Islet of Langerhans (tissue), 1 donor: ENCODE measurements around the gene GNAT1.

Experiments
- FAIRE-seq: peaks from one replicate; lab custom pipeline; 2011; peaks lifted over from hg19 to GRCh38; lab: Jason Lieb, UNC

The GNAT1 gene

DNA sequence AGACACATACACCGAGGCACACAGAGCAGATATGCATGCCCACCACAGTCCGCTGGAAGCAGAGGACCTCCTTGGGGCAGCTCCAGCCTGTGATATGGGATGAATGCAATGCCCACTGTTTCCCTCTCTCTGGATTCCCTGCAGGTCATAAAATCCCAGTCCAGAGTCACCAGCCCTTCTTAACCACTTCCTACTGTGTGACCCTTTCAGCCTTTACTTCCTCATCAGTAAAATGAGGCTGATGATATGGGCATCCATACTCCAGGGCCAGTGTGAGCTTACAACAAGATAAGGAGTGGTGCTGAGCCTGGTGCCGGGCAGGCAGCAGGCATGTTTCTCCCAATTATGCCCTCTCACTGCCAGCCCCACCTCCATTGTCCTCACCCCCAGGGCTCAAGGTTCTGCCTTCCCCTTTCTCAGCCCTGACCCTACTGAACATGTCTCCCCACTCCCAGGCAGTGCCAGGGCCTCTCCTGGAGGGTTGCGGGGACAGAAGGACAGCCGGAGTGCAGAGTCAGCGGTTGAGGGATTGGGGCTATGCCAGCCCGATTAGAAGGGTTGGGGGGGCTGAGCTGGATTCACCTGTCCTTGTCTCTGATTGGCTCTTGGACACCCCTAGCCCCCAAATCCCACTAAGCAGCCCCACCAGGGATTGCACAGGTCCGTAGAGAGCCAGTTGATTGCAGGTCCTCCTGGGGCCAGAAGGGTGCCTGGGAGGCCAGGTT is at the start of gene GNAT1:
GNAT1 (plus strand) TSS at position 675 of the 725 bp plus-strand sequence. CDS start 116 bp downstream, outside the sequence.
- no peak for FAIRE-seq

GRCh38 chr3:50146316-50146901 is 45.0 kb upstream of the GNAT1 start:
- no peak for FAIRE-seq

GRCh38 chr3:50147016-50147415 is 44.4 kb upstream of the GNAT1 start:
- no peak for FAIRE-seq

GRCh38 chr3:50147447-50147846 is 44.0 kb upstream of the GNAT1 start:
- FAIRE-seq = no peak

- no peak for FAIRE-seq
Measured at GRCh38 chr3:50147861-50148260, 43.5 kb upstream of the GNAT1 start.

- no peak for FAIRE-seq
Measured at GRCh38 chr3:50150404-50150750, 41.0 kb upstream of the GNAT1 start.

DNA sequence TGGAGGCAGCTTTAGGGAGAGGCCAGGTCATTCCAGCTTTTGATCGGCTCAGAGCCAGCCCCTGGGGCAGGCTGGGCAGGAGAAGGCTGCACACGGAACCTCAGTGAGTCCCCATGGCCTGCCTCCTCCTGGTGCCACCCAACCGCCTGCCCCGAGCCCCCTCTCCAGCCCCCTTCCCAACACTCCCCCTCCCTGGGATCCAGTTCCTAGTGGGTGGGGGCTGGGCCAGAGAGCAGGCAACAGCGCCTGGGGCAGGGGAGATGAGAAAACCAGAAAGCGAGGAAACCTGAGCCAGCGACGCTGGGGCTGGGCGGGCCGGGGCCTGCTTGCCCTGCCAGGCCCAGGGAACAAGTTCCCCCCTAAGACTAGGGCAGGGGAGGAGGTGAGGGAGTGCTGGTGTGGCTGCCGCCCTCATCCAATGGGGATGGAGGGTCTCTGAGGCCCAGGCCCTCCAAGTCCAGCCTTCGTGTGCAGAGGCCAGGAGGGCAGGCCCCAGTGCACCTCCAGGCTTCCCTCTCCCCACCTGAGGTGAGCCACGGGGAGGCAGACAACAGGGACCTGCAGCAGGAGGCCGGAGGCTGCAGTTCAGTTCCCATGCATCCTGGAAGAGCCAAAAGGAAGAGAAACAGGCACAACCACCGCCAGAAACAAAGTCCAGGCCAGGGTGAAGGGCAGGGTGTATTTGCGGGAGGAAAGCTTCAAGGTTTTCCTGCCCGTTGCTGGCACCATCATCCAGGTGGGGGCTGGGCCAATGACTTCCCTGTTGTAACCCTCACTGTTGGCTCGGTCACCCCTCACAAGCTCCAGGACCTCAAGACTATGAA is 40.3 kb upstream of the GNAT1 start:
- FAIRE-seq = no peak

GRCh38 chr3:50151728-50152127 is 39.7 kb upstream of the GNAT1 start:
- FAIRE-seq = no peak

DNA sequence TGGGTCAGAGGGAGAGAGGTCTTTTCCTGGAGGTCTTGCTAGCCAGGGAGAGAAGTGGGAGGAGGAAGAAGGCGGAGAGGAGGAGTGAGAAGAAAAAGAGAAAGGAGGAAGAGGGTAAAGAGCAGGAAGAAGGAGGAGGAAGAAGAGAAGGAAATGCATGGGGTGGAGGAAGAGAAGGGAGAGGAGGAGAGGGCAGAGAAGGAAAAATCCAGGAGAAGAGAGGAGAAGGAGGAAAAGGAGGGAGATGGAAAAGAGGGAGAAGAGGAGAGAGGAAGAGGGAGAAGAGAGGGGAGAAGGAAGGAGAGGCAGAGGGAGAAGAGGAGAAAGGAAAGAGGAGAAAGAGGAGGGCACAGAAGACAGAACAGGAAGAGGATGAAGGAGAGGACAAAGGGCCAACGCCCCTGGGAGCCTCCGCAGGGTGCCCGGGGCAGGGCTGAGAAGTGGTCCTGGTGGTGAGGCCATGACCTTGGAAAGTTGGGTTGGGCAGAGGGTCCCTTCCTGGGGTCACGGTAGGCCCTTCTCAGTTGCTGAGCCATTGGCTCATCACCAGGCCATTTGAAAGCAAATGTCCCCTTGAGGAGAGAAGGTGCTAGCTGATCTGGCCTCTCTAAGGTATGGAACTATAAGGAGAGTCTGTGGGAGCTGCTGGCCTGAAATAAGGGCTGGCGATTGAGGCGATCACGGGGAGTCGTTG is 37.5 kb upstream of the GNAT1 start:
- FAIRE-seq = no peak

DNA sequence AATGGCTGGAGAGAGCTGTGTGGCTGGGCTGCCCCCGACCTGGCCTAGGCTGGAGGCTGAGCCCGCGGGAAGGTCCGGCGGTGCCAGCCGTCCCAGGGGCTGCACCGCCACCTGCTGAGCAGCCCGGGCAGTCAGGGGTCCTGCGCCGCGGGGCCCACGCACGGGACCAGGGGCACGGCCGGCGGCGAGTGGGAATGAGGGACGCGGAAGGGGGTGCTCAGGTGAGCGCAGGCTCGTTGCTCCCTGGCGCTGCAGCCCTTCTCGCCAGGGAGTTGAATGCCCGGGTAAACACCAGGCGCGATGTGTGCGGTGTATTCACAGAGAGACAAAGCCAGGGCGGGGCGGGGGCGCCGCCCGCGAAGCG is 37.0 kb upstream of the GNAT1 start:
- FAIRE-seq = no peak

DNA sequence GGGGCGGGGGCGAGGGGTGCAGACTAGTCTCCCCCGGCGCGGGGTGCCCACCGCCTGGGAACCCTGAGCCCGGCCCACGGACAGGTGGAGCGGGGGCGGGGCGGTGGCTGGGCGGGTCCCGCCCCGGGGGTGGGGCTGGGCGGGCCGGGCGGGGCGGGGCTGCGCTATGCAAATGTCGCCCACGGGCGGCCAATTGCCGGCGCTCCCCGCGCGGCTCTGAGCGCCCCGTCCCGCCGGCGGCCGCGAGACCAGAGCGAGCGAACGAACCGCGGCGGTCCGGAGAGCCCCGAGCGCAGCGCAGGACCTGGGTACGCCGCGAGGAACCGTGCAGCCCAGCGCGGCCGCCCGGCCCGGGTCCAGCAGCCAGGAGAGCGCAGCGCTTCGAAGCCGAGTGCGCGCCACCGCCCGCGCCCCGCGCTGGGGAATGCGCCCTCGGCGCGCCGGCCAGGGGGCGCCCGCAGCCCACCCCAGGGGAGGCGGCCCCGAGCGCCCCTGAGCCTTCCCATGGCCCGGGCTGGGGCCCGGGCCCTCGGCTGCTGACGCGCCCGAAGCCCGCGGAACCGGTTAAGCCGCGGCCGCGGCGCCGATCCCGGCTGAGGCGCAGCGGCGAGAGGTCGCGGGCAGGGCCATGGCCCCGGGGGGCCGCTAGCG is 36.4 kb upstream of the GNAT1 start, which contains the start of gene SEMA3F:
SEMA3F (plus strand) TSS at position 485 of the 651 bp plus-strand sequence. CDS start 4,299 bp downstream, outside the sequence.
- FAIRE-seq = no peak

GRCh38 chr3:50155491-50155878 is 35.9 kb upstream of the GNAT1 start:
- no peak for FAIRE-seq

DNA sequence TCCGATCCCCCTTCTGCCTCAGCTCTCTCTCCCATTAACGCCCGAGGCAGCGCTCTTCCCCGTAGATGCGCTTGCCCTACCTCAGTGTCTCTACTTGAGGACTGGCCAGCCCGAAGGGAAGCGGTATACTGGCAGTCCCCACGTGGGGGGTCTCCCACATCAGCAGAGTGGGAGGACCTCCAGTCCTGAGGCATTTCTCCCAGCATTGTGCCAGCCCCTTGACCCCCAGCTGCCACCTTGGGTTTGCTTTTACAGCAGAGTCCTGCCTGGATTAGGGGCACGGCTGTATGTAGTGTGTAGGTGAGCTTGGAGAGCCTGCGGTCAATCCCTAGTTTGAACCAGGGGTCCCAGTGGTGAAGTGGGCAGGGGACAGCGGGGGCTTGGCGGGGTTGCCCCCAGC is 35.5 kb upstream of the GNAT1 start:
- no peak for FAIRE-seq

DNA sequence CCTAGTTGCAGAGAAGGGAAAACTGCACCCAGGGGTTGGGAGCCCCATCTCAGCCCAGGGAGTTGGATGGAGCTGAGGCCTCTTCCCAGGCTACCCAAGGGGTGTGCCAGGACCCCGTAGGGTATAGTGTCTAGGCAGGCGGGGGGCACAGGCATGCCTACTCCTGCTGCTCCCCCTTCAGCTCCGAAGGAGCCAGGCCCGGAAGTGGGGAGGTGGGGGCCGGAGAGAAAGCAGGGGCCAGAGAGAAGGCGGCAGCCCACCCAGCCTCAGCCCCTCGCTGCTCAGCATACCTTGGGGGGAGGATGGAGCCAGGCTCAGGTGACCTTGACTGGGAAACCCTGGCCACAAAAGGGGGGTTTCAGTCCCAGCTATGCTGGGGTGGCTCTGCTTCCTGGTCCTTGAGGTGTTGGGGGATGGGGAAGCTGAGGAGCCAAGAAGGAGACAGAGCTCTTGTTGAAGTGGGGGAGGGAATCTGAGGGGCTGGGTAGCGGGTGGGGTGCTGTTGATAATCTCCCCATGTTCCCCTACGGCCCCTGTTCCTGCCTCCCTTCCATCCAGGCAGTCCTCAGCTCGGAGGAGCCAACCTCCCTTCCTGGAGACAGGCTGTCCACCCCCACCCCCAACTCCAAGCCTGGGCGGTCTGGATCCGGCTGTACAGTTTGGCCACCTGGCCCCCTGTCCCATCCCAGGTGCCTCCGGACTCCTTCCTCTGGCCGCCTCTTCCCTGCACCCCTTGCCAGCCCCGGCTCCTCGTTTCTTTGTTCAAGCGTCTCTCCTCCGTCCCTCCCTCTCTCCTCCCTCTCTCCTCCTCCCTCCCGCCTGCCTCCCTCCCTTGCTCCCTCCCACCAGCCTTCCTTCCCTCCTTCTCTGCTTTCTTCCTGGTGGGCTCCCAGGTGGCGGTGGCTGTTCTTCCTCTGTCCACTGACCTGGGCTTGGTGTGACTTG is 34.6 kb upstream of the GNAT1 start:
- no peak for FAIRE-seq

DNA sequence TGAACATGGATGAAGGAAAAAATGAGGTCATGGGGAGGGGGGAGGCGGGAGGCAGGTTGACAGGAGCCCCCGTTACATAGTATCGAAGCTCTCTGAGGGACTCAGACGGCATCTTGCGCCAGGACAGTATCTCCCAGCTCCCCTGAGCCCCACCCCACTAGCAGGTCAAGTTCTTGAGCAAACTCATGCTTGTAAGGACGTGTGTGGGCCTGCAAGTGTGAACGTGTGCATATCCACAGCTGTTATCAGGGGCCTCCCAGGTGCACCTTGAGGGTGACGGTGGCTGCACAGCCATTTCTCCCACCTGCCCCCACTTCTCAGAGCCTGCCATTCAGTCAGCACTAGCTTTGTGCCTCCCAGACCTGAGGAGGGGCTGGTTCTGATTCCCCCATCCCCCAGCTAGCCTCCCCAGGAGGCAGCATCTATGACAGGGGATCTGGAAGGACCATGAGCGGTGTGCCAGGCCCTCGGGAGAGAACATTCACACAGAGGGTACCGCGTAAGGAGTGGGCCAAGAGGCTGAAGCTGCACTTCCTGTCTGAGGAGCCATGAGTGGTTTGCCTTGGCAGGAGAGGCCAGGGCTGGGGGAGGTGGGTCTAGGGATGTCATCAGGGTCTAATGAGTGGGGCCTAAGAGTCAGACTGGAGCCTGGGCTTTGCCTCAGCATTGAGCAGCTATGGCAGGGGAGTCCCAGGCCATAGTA is 33.4 kb upstream of the GNAT1 start:
- FAIRE-seq = no peak

- no peak for FAIRE-seq
Measured at GRCh38 chr3:50158530-50159146, 32.8 kb upstream of the GNAT1 start.

GRCh38 chr3:50160561-50160983 is 30.8 kb upstream of the GNAT1 start:
- no peak for FAIRE-seq

GRCh38 chr3:50161320-50161719 is 30.1 kb upstream of the GNAT1 start:
- FAIRE-seq = no peak

DNA sequence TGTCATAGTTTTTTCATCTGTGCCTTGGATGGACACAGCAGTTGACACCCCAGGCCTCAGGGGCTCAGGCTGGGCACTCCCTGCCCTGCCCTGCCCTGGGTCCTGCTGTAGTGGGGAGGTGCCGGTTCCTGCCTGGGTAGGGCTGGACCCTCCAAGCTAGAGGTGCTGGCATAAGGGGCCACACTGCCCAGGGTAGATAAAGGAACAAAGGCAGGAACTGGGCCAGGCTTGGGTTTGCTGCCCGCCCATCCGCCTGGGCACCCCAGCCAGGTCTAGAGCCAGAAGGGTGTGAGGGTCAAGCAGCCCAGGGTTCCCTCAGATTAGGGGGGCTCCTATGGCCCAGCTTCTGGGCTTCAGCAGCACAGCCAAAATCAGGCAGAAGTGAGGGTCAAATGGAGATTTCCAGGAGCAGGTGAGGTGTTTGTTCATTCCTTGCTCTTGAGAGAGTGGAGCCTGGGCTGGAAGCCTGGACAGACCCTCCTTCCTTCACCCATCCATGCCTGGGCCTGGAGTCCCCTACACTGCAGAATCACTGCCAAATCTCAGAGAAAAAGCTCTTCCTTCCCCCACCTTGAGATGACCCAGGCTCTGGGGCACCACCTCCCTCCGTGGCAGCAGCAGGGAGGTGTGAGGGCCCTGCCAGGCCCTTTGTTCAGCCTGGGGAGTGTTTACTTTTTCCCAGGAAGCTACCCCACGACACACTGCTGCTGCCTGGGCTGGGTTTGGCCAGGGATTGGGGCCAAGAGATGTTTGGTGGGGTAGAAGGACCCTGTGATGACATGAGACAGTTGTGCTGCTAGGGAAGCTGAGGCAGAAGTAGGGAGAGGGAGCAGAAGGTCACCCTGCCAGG is 29.2 kb upstream of the GNAT1 start:
- FAIRE-seq = no peak
